Measurements from ENCODE around the gene TEDC1.

TEDC1 gene

GRCh38 chr14:105527381-105527825 lies 36.4 kb downstream of the TEDC1 start:
- Mint-ChIP-seq H3K27ac (no peak overlapping the region), H3K27me3 (ENCODE audit: low read depth) (peaks cover 38% of the 10 kb centered on the region), H3K9me3 (no peaks in the 10 kb centered on the region), H3K36me3 (ENCODE audit: low read depth) (peaks cover 2% of the 10 kb centered on the region), H3K4me1 (ENCODE audit: low read depth) (peaks cover 10% of the 10 kb centered on the region), H3K4me3 (peak overlapping the region; percentile 68)

- Mint-ChIP-seq H3K27ac (no peak overlapping the region), H3K4me1 (ENCODE audit: low read depth) (peaks cover 10% of the 10 kb centered on the region), H3K9me3 (no peaks in the 10 kb centered on the region), H3K27me3 (ENCODE audit: low read depth) (peaks cover 35% of the 10 kb centered on the region), H3K36me3 (ENCODE audit: low read depth) (peaks cover 2% of the 10 kb centered on the region), H3K4me3 (peak overlapping the region; percentile 68)
Observed at GRCh38 chr14:105527826-105528585, 37.0 kb downstream of the TEDC1 start.

- peaks cover 27% of the 10 kb centered on the region for H3K27me3 Mint-ChIP-seq (ENCODE audit: low read depth)
- peak overlapping the region; percentile 72 for H3K4me3 Mint-ChIP-seq
- H3K27ac Mint-ChIP-seq = peak overlapping the region; percentile 62
- H3K9me3 Mint-ChIP-seq = no peaks in the 10 kb centered on the region
- H3K4me1 Mint-ChIP-seq (ENCODE audit: low read depth) = peaks cover 10% of the 10 kb centered on the region
- peaks cover 2% of the 10 kb centered on the region for H3K36me3 Mint-ChIP-seq (ENCODE audit: low read depth)
Observed at GRCh38 chr14:105528586-105529318, 37.7 kb downstream of the TEDC1 start.

DNA sequence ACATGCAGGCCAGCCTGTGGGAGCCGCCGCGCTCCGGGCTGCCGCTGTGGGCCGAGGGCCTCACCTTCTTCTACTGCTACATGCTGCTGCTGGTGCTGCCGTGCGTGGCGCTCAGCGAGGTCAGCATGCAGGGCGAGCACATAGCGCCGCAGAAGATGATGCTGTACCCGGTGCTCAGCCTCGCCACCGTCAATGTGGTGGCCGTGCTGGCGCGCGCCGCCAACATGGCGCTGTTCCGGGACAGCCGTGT lies 38.2 kb downstream of the TEDC1 start:
- Mint-ChIP-seq H3K4me3 (peak overlapping the region; percentile 72), H3K27me3 (ENCODE audit: low read depth) (peaks cover 27% of the 10 kb centered on the region), H3K36me3 (ENCODE audit: low read depth) (peaks cover 2% of the 10 kb centered on the region), H3K9me3 (no peaks in the 10 kb centered on the region), H3K27ac (peak overlapping the region; percentile 62), H3K4me1 (ENCODE audit: low read depth) (peaks cover 10% of the 10 kb centered on the region)

DNA sequence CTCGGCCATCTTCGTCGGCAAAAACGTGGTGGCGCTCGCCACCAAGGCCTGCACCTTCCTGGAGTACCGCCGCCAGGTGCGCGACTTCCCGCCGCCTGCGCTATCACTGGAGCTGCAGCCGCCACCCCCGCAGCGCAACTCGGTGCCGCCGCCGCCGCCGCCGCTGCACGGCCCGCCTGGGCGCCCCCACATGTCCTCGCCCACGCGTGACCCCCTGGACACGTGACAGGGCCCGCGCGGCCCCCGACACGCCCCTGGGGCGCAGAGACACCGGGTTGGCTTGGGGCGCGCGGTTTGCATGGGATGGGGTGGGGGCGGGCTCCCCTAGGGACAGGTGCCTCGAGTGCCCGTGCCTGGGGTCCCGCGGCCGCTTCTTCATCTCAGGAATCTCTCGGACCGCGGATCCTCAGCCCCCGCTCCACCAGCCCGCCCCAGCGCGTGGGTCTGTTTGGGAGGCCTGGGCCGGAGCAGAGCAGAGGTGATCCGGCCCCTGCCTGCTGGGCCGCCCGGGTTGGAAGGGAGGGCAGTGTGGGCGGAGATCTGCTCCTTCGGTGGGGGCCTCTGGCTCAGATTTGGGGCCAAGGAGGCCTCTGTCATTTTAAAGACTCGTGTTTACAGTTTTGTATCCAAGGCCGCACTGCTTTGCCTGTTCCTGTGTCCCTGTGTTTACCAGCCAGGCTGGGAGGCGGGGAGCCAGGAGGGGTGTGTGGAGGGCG lies 38.7 kb downstream of the TEDC1 start:
- peaks cover 10% of the 10 kb centered on the region for H3K4me1 Mint-ChIP-seq (ENCODE audit: low read depth)
- H3K27ac Mint-ChIP-seq = peak overlapping the region; percentile 73
- peak overlapping the region; percentile 72 for H3K4me3 Mint-ChIP-seq
- peaks cover 23% of the 10 kb centered on the region for H3K27me3 Mint-ChIP-seq (ENCODE audit: low read depth)
- no peaks in the 10 kb centered on the region for H3K9me3 Mint-ChIP-seq
- H3K36me3 Mint-ChIP-seq (ENCODE audit: low read depth) = peaks cover 2% of the 10 kb centered on the region

- H3K4me3 Mint-ChIP-seq = peak overlapping the region; percentile 62
- peaks cover 9% of the 10 kb centered on the region for H3K4me1 Mint-ChIP-seq (ENCODE audit: low read depth)
- peak overlapping the region; percentile 73 for H3K27ac Mint-ChIP-seq
- H3K27me3 Mint-ChIP-seq (ENCODE audit: low read depth) = peaks cover 17% of the 10 kb centered on the region
- H3K36me3 Mint-ChIP-seq (ENCODE audit: low read depth) = peaks cover 2% of the 10 kb centered on the region
- no peaks in the 10 kb centered on the region for H3K9me3 Mint-ChIP-seq
Observed at GRCh38 chr14:105530285-105531087, 39.4 kb downstream of the TEDC1 start.

DNA sequence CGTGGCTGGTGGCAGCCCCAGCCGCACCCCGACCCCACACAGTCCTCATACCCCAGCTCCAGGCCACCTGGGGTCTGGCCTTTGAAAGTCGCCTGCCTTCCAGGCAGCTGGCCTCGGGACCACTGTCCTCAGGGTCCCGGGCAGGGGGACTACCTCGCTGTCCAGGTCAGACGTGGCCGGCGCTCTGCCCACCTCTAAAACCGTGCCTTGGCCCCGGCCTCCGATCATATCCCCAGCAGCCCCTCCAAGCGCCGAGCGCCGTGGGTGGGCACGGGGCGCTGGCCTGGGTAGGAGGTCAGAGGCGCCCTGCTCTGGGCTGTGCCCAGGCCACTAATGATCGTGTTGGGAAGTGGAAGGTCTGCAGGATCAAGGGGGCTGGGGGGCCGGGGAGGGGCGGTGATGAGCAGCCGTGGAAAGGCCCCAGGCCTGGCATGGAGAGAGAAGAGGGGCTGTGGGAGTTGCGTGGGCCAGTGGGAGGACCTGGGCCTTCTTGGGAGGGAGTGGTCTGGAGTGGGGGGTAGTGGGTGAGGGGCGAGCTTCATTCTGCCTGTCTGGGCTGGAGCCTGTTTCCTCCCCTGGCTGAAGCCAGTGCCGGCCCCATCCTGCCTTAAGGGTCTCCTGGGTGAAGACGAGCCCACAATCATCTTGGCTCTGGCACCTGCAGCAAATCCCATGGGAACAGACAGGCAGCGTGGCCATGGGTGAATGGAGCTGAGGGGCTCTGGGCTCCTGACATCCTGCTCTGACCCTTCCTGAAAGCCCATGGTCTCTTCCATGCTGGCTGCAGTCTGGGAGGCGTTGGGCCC lies 40.2 kb downstream of the TEDC1 start:
- Mint-ChIP-seq H3K9me3 (no peaks in the 10 kb centered on the region), H3K27ac (no peak overlapping the region), H3K36me3 (ENCODE audit: low read depth) (no peaks in the 10 kb centered on the region), H3K4me1 (ENCODE audit: low read depth) (peaks cover 6% of the 10 kb centered on the region), H3K27me3 (ENCODE audit: low read depth) (peaks cover 13% of the 10 kb centered on the region), H3K4me3 (no peak overlapping the region)

DNA sequence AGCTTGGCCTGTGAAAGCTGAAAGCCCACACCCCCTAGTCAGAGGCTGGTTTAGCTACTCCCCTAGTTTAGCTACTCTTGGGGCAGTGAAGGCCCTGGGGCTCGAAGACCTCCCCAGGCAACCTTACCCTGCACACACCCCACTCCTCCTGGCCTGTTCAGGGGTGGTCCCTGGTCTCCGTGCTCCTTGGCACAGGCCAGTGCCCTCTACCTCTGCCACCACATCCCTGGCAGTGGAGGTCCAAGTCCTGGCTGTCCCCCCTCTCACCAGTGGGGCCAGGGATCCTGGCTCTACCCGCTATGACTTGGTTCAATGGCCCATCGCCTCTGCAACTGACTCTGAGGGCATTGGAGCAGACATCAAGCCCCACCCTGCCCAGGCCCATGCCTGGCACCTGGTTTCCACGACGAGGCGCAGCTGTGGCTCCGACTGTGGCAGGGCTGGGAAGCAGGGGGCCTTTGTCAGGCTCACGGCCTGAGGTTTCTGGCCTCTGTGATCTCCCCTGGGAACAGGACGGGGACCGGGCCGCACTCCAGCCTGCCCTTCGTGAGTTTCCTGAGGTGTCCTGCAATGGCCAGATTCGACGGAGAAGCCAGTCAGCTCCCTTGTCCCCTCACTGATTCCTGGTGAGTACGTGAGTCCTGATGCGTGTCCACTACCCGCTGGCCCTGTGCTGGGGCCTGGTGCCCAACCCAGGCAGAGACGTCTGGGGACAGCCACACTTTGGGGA lies 41.0 kb downstream of the TEDC1 start:
- Mint-ChIP-seq H3K27me3 (ENCODE audit: low read depth) (peaks cover 15% of the 10 kb centered on the region), H3K9me3 (no peaks in the 10 kb centered on the region), H3K4me3 (no peak overlapping the region), H3K4me1 (ENCODE audit: low read depth) (peaks cover 6% of the 10 kb centered on the region), H3K27ac (peak overlapping the region; percentile 6), H3K36me3 (ENCODE audit: low read depth) (no peaks in the 10 kb centered on the region)

GRCh38 chr14:105532735-105533141 lies 41.7 kb downstream of the TEDC1 start:
- peaks cover 8% of the 10 kb centered on the region for H3K27me3 Mint-ChIP-seq (ENCODE audit: low read depth)
- H3K36me3 Mint-ChIP-seq (ENCODE audit: low read depth) = no peaks in the 10 kb centered on the region
- H3K27ac Mint-ChIP-seq = peak overlapping the region; percentile 6
- H3K4me3 Mint-ChIP-seq = no peak overlapping the region
- H3K4me1 Mint-ChIP-seq (ENCODE audit: low read depth) = peaks cover 3% of the 10 kb centered on the region
- no peaks in the 10 kb centered on the region for H3K9me3 Mint-ChIP-seq

DNA sequence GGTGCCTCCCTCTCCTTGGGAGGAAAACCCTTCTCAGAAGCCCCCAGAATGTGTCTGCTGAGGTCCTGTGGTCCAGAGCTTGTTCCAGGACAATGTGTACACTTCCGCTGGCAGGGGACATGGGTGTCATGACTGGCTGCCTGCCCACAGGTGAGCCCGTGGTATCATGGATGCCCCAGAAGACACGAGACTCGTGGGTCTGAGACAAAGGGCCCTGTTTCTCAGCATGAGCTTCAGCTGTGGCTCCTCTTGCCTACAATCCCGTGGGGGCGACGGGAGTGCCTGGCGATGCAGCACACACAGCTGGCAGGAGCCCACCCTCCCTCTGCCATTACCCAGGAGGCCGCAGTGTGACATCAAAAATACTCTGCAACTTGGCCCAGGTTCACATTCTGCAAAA lies 42.3 kb downstream of the TEDC1 start:
- Mint-ChIP-seq H3K4me3 (no peak overlapping the region), H3K9me3 (no peaks in the 10 kb centered on the region), H3K27ac (no peak overlapping the region), H3K4me1 (ENCODE audit: low read depth) (peaks cover 2% of the 10 kb centered on the region), H3K27me3 (ENCODE audit: low read depth) (peaks cover 7% of the 10 kb centered on the region), H3K36me3 (ENCODE audit: low read depth) (no peaks in the 10 kb centered on the region)

GRCh38 chr14:105533811-105534498 lies 42.9 kb downstream of the TEDC1 start:
- Mint-ChIP-seq H3K36me3 (ENCODE audit: low read depth) (no peaks in the 10 kb centered on the region), H3K4me3 (no peak overlapping the region), H3K9me3 (no peaks in the 10 kb centered on the region), H3K27ac (peak overlapping the region; percentile 37), H3K27me3 (ENCODE audit: low read depth) (peaks cover 11% of the 10 kb centered on the region), H3K4me1 (ENCODE audit: low read depth) (peaks cover under 1% of the 10 kb centered on the region)

- no peak overlapping the region for H3K4me3 Mint-ChIP-seq
- H3K4me1 Mint-ChIP-seq (ENCODE audit: low read depth) = no peaks in the 10 kb centered on the region
- H3K27ac Mint-ChIP-seq = no peak overlapping the region
- peaks cover 11% of the 10 kb centered on the region for H3K27me3 Mint-ChIP-seq (ENCODE audit: low read depth)
- H3K36me3 Mint-ChIP-seq (ENCODE audit: low read depth) = no peaks in the 10 kb centered on the region
- no peaks in the 10 kb centered on the region for H3K9me3 Mint-ChIP-seq
Observed at GRCh38 chr14:105534586-105534985, 43.5 kb downstream of the TEDC1 start.

DNA sequence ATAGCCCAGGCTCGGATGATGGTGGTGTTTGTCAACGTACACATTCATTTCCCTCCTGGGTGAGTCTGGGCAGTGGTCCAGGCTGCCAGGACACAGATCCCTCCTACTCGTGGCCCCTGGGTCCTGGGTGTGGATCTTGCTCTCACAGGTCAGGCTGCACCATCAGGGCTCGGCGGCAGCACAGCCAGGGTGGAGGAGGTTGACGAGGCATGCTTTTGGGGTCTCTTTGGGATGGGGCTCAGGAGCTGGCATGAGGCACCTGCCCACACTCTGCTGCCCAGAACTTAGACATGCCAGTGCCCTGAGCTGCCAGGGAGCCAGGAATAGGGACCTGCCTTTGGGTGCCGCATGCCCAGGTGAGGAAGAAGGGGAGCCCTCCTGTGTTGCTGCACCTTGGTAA lies 45.0 kb downstream of the TEDC1 start:
- Mint-ChIP-seq H3K9me3 (no peaks in the 10 kb centered on the region), H3K27me3 (ENCODE audit: low read depth) (peaks cover 11% of the 10 kb centered on the region), H3K27ac (no peak overlapping the region), H3K4me3 (no peak overlapping the region), H3K36me3 (ENCODE audit: low read depth) (no peaks in the 10 kb centered on the region), H3K4me1 (ENCODE audit: low read depth) (no peaks in the 10 kb centered on the region)

Measured in T-helper 1 cell treated with Interleukin-12 subunit alpha and Interleukin-12 subunit beta and Interleukin-4 antibody, amounts not matched to agents 30 μg/mL and 1 μg/mL, for 36 hours (primary cell).